HepG2 (cell line): ENCODE measurements around the gene ZFP69B. TPM values are rescaled to one million over a fixed set of nuclear protein-coding genes. Genes with fewer than 3 reads are reported as not detected.

Experiments
- CBX5 ChIP-seq: sonication (generic); formaldehyde crosslinking; IDR thresholded peaks from 2 replicates; pipeline ENCODE4 v1.4.0; 2020; ENCODE audit warnings: missing genetic modification reagents, borderline replicate concordance
- GATAD2A ChIP-seq: IDR thresholded peaks from 2 replicates; pipeline ENCODE4 v1.6.1; 2016
- KLF16 ChIP-seq, 2 experiments: sonication (generic) in 1 of 2; formaldehyde crosslinking in 1 of 2; IDR thresholded peaks; 2 replicates each; pipeline versions ENCODE4 v1.6.1 to v1.8.0; 2016 to 2023; ENCODE audit warnings: missing genetic modification reagents in 2 of 2, missing compliant biosample characterization in 1 of 2
- NR2F6 ChIP-seq, 2 experiments: IDR thresholded peaks; 2 replicates each; pipeline ENCODE4 v1.6.1; 2016; ENCODE audit warnings: antibody characterized with exemption in 1 of 2, mild to moderate bottlenecking in 1 of 2
- ZFY ChIP-seq: sonication (generic); formaldehyde crosslinking; IDR thresholded peaks from 2 replicates; pipeline ENCODE4 v1.4.0; 2020; ENCODE audit warnings: missing genetic modification reagents
- ZKSCAN8 ChIP-seq: IDR thresholded peaks from 2 replicates; pipeline ENCODE4 v1.6.1; 2016; ENCODE audit warnings: borderline replicate concordance, missing genetic modification reagents, missing compliant biosample characterization
- ZNF224 ChIP-seq: sonication (generic); formaldehyde crosslinking; IDR thresholded peaks from 2 replicates; pipeline ENCODE4 v1.5.0; 2020; ENCODE audit warnings: mild to moderate bottlenecking, missing genetic modification reagents
- ZNF891 ChIP-seq: sonication (generic); formaldehyde crosslinking; IDR thresholded peaks from 2 replicates; pipeline ENCODE4 v1.5.0; 2020; ENCODE audit warnings: mild to moderate bottlenecking, missing genetic modification reagents
- polyA plus RNA-seq, 8 experiments: library from polyadenylated mRNA; depleted of rRNA in 3 of 8; stranded (reverse) in 7 of 8; unstranded in 1 of 8; fragments of >200 nt; fragmentation: Illumina TruSeq in 4 of 8; extraction: Trizol in 4 of 8; gene quantifications; 2 replicates each; pipeline versions ENCODE4 v1.2.1 to v1.2.3, GENCODE V29; 2011 to 2016; ENCODE audit warnings: low read depth in 4 of 8, missing spikeins in 1 of 8, mixed read lengths in 1 of 8; ENCODE audit not compliant: insufficient read depth in 1 of 8
- total RNA-seq, 5 experiments: library from RNA; depleted of rRNA; stranded (reverse); fragments of >200 nt; fragmentation: Illumina TruSeq; extraction: Trizol; gene quantifications; 2 replicates each; pipeline ENCODE4 v1.2.3, GENCODE V29; 2016; ENCODE audit warnings: low read depth in 1 of 5
- TF ChIP-seq, protein P1 (sequence below): sonication (generic); formaldehyde crosslinking; IDR thresholded peaks from 2 replicates; pipeline ENCODE4 v1.4.0; 2020; ENCODE audit warnings: mild to moderate bottlenecking, missing genetic modification reagents
- TF ChIP-seq, protein P2 (sequence below): IDR thresholded peaks from 2 replicates; pipeline ENCODE4 v1.6.1; 2016
- TF ChIP-seq, protein P3 (sequence below): sonication (generic); formaldehyde crosslinking; conservative IDR thresholded peaks from 2 replicates; pipeline ENCODE4 v1.4.0; 2020; ENCODE audit warnings: missing genetic modification reagents
- TF ChIP-seq, protein P4 (sequence below): sonication (generic); formaldehyde crosslinking; IDR thresholded peaks from 2 replicates; pipeline ENCODE4 v1.9.0; 2021; ENCODE audit warnings: missing genetic modification reagents, borderline replicate concordance
- TF ChIP-seq, protein P5 (sequence below), 2 experiments: sonication (generic) in 1 of 2; formaldehyde crosslinking in 1 of 2; IDR thresholded peaks; 2 replicates each; pipeline versions ENCODE4 v1.4.0 to v1.6.1; 2018 to 2020; ENCODE audit warnings: missing genetic modification reagents in 2 of 2, borderline replicate concordance in 1 of 2, low read depth in 1 of 2, mild to moderate bottlenecking in 1 of 2, missing biosample characterization in 1 of 2

ZFP69B gene
- total and polyA plus RNA-seq, 2 of the 13 experiments (the other 11 are each of a cell fraction or from before 2014, with no cell fraction given): 4.6 to 7.7 TPM

DNA sequence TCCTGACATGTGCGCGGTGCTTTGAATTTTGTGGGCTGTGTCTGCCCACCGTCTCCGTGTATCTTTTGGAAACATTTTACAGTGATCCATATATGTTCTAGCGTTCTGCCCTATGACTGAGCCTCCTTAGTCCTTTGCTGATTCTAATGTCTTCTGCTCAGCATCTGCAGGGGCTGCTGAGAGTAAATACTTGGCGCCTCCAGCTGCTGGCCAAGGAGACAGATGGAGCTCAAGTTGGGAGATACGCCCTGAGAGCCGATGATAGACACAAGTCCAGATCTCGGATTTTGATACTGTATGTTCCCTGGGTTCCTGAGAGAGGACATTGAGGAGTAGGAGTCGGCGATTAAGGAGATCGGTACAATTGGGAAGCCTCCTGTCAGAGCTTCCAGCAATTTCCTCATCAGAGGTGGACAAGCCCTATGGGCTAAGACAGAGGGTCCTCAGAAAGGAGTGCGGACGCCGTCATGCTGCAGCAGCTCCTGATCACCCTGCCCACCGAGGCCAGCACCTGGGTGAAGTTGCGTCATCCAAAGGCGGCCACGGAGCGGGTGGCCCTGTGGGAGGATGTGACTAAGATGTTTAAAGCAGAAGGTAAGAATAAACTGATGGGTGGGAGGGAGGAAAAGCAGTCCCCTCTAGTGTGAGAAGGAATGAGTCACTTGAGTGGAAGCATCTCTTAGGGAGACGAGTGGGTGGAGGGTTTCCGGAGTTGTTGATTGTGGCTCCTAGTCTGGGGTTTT lies 390 bp downstream of the ZFP69B start (continued):
- TF ChIP-seq, protein P1, sequence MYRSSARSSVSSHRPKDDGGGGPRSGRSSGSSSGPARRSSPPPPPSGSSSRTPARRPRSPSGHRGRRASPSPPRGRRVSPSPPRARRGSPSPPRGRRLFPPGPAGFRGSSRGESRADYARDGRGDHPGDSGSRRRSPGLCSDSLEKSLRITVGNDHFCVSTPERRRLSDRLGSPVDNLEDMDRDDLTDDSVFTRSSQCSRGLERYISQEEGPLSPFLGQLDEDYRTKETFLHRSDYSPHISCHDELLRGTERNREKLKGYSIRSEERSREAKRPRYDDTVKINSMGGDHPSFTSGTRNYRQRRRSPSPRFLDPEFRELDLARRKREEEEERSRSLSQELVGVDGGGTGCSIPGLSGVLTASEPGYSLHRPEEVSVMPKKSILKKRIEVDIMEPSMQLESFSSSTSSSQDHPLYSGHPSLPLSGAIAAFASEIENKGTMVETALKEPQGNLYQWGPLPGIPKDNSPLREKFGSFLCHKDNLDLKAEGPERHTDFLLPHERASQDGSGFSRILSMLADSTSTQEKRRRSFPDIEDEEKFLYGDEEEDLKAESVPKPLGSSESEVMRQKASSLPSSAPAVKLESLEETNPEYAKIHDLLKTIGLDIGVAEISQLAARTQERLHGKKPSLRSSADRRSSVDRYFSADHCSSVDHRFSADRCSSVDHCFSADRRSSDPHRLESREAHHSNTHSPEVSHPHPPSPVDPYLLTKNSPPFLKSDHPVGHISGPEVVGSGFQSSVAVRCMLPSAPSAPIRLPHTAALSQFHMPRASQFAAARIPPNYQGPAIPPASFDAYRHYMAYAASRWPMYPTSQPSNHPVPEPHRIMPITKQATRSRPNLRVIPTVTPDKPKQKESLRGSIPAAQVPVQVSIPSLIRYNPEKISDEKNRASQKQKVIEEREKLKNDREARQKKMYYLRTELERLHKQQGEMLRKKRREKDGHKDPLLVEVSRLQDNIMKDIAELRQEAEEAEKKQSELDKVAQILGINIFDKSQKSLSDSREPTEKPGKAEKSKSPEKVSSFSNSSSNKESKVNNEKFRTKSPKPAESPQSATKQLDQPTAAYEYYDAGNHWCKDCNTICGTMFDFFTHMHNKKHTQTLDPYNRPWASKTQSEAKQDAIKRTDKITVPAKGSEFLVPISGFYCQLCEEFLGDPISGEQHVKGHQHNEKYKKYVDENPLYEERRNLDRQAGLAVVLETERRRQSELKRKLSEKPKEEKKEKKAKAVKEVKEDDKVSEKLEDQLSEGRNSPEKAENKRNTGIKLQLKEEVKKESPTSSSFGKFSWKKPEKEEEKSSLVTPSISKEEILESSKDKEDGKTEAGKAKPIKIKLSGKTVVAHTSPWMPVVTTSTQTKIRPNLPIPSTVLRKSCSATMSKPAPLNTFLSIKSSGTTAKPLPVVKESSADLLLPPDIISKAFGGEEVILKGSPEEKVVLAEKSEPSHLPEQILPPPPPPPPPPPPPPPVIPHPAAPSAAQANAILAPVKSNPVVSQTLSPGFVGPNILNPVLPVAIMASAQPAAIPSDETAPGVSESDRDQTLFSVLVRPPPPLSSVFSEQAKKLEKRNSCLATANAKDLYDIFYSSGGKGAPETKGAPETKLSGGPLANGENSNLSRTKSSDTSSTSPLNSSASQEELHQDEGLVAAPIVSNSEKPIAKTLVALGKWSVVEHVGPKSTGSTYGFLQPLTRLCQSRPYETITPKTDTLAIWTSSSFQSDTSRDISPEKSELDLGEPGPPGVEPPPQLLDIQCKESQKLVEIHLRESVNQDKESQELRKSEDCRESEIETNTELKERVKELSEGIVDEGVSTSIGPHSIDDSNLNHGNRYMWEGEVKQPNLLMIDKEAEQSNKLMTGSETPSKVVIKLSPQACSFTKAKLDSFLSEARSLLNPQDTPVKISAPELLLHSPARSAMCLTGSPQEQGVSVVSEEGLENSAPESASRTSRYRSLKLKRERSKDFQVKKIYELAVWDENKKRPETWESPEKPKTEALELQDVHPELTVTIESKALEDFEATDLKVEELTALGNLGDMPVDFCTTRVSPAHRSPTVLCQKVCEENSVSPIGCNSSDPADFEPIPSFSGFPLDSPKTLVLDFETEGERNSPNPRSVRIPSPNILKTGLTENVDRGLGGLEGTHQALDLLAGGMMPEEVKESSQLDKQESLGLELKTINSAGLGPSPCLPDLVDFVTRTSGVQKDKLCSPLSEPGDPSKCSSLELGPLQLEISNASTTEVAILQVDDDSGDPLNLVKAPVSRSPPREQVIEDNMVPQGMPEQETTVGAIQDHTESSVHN (CRISPR knock-in tag): 0 out of 2 replicates have a peak, but pooled peaks have one; percentile 45
- TF ChIP-seq ZFY (CRISPR knock-in tag) (0 out of 2 replicates have a peak, but pooled peaks have one; percentile 39), NR2F6 (IDR thresholded peaks at IDR 0.05) (no peak), NR2F6 (CRISPR knock-in tag; IDR thresholded peaks at IDR 0.05) (no peak), GATAD2A (CRISPR knock-in tag) (peak; percentile 52), KLF16 (CRISPR knock-in tag; IDR thresholded peaks at IDR 0.05) (0 out of 4 replicates have a peak, but pooled peaks of 1 of the 2 experiments have one; percentile 55), ZKSCAN8 (CRISPR knock-in tag) (no peak), ZNF891 (CRISPR knock-in tag) (0 out of 2 replicates have a peak, but pooled peaks have one; percentile 33), CBX5 (CRISPR knock-in tag) (peak; percentile 33; the same call in 1 of the 2 replicates), ZNF224 (peak; percentile 37; the same call in 1 of the 2 replicates)
- TF ChIP-seq, protein P2, sequence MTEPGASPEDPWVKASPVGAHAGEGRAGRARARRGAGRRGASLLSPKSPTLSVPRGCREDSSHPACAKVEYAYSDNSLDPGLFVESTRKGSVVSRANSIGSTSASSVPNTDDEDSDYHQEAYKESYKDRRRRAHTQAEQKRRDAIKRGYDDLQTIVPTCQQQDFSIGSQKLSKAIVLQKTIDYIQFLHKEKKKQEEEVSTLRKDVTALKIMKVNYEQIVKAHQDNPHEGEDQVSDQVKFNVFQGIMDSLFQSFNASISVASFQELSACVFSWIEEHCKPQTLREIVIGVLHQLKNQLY (CRISPR knock-in tag): no peak
- TF ChIP-seq, protein P3, sequence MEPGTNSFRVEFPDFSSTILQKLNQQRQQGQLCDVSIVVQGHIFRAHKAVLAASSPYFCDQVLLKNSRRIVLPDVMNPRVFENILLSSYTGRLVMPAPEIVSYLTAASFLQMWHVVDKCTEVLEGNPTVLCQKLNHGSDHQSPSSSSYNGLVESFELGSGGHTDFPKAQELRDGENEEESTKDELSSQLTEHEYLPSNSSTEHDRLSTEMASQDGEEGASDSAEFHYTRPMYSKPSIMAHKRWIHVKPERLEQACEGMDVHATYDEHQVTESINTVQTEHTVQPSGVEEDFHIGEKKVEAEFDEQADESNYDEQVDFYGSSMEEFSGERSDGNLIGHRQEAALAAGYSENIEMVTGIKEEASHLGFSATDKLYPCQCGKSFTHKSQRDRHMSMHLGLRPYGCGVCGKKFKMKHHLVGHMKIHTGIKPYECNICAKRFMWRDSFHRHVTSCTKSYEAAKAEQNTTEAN: no peak
- TF ChIP-seq, protein P4, sequence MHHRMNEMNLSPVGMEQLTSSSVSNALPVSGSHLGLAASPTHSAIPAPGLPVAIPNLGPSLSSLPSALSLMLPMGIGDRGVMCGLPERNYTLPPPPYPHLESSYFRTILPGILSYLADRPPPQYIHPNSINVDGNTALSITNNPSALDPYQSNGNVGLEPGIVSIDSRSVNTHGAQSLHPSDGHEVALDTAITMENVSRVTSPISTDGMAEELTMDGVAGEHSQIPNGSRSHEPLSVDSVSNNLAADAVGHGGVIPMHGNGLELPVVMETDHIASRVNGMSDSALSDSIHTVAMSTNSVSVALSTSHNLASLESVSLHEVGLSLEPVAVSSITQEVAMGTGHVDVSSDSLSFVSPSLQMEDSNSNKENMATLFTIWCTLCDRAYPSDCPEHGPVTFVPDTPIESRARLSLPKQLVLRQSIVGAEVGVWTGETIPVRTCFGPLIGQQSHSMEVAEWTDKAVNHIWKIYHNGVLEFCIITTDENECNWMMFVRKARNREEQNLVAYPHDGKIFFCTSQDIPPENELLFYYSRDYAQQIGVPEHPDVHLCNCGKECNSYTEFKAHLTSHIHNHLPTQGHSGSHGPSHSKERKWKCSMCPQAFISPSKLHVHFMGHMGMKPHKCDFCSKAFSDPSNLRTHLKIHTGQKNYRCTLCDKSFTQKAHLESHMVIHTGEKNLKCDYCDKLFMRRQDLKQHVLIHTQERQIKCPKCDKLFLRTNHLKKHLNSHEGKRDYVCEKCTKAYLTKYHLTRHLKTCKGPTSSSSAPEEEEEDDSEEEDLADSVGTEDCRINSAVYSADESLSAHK: no peak
- TF ChIP-seq, protein P5, sequence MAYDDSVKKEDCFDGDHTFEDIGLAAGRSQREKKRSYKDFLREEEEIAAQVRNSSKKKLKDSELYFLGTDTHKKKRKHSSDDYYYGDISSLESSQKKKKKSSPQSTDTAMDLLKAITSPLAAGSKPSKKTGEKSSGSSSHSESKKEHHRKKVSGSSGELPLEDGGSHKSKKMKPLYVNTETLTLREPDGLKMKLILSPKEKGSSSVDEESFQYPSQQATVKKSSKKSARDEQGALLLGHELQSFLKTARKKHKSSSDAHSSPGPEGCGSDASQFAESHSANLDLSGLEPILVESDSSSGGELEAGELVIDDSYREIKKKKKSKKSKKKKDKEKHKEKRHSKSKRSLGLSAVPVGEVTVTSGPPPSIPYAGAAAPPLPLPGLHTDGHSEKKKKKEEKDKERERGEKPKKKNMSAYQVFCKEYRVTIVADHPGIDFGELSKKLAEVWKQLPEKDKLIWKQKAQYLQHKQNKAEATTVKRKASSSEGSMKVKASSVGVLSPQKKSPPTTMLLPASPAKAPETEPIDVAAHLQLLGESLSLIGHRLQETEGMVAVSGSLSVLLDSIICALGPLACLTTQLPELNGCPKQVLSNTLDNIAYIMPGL (CRISPR knock-in tag; IDR thresholded peaks at IDR 0.05; ENCODE audit: borderline replicate concordance in 1 of 2, low read depth in 1 of 2): peak in 1 of 2 experiments; percentile 15; a peak in 1 of 4 replicates
